Measurements from ENCODE around the gene CHRNB2. TPM values are rescaled to one million over a fixed set of nuclear protein-coding genes. Genes with fewer than 3 reads are reported as not detected.

Gene CHRNB2
- total RNA-seq, 1 experiment from 2014 or later, result 0.21 TPM

DNA sequence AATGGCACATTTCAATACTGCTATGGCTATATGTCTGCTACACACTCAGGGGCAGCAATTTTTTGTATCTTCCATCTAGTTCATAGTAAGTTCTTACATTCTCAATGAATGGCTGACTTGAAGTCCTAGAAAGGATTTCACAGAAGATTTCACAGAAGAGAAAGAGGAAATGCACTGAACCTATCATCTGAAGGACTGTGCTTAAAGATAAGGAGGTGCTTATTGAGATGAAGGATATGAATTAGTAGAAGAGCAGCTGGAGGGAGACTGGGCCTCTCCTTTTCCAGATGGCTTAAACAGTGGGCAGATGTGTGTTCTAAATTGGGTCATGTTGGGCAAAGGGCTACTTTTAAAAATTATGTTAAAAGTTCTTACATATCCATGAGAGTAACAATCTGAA lies 25.8 kb downstream of the CHRNB2 start:
- no peaks in the 10 kb centered on the region for H3K9me3 Mint-ChIP-seq (ENCODE audit: unreplicated experiment)
- ChIA-PET POLR2A (interaction anchor here (0.7 kb wide), 1 partner anchor 12 kb away, joined by 3 read pairs; no protein-coding TSS in a partner anchor), CTCF (interaction anchor here (0.6 to 0.9 kb wide), 2 partner anchors 15 to 460 kb away, joined by 3 read pairs; partner anchors contain the start of gene ADAR)
- intact Hi-C loops (cut with micrococcal nuclease), result no loop called here
- H3K4me3 Mint-ChIP-seq (ENCODE audit: unreplicated experiment), result no peak overlapping the region
- no peak overlapping the region for H3K27ac Mint-ChIP-seq (ENCODE audit: low read depth, unreplicated experiment)
- no peaks in the 10 kb centered on the region for H3K4me1 Mint-ChIP-seq (ENCODE audit: insufficient read depth, unreplicated experiment)
- no TSS peak for BruUV-seq (replicated peaks)
- DNase-seq (ENCODE audit: unreplicated experiment), result no peak
- TF ChIP-seq, protein P1, sequence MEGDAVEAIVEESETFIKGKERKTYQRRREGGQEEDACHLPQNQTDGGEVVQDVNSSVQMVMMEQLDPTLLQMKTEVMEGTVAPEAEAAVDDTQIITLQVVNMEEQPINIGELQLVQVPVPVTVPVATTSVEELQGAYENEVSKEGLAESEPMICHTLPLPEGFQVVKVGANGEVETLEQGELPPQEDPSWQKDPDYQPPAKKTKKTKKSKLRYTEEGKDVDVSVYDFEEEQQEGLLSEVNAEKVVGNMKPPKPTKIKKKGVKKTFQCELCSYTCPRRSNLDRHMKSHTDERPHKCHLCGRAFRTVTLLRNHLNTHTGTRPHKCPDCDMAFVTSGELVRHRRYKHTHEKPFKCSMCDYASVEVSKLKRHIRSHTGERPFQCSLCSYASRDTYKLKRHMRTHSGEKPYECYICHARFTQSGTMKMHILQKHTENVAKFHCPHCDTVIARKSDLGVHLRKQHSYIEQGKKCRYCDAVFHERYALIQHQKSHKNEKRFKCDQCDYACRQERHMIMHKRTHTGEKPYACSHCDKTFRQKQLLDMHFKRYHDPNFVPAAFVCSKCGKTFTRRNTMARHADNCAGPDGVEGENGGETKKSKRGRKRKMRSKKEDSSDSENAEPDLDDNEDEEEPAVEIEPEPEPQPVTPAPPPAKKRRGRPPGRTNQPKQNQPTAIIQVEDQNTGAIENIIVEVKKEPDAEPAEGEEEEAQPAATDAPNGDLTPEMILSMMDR (IDR thresholded peaks at IDR 0.05; ENCODE audit: unreplicated experiment), result no peak
- H3K27me3 Mint-ChIP-seq (ENCODE audit: insufficient read depth, unreplicated experiment), result no peaks in the 10 kb centered on the region
- H3K36me3 Mint-ChIP-seq (ENCODE audit: insufficient read depth, unreplicated experiment), result peaks cover 88% of the 10 kb centered on the region

DNA sequence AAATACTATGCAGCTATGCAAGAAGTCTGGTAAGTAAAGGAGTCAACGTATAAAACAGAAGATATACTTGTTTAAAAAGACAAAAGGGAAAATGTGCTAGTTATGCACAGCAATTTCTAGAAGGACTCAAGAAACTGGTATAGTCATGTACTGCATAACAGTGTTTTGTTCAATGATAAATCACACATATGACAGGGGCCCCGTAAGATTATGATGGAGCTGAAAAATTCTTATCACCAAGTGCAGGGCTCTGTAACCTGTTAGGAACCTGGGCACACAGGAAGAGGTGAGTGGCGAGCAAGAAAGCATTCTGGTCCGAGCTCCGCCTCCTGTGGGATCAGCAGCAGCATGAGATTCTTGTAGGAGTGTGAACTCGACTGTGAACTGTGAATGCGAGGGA lies 27.2 kb downstream of the CHRNB2 start:
- H3K27ac Mint-ChIP-seq (ENCODE audit: low read depth, unreplicated experiment), result no peak overlapping the region
- intact Hi-C loops (cut with micrococcal nuclease), result no loop called here
- H3K9me3 Mint-ChIP-seq (ENCODE audit: unreplicated experiment), result no peaks in the 10 kb centered on the region
- TF ChIP-seq, protein P1 (IDR thresholded peaks at IDR 0.05; ENCODE audit: unreplicated experiment), result no peak
- no peaks in the 10 kb centered on the region for H3K27me3 Mint-ChIP-seq (ENCODE audit: insufficient read depth, unreplicated experiment)
- H3K4me1 Mint-ChIP-seq (ENCODE audit: insufficient read depth, unreplicated experiment), result no peaks in the 10 kb centered on the region
- no peak overlapping the region for H3K4me3 Mint-ChIP-seq (ENCODE audit: unreplicated experiment)
- no peak for DNase-seq (ENCODE audit: unreplicated experiment)
- ChIA-PET POLR2A (interaction anchor here (0.6 to 2.8 kb wide), 6 partner anchors 11 to 342 kb away, joined by 3 to 17 read pairs (median 4); partner anchors contain the start of gene PMVK), CTCF (interaction anchor here (0.6 to 1.9 kb wide), 7 partner anchors 11 to 1079 kb away, joined by 3 to 6 read pairs (median 3); no protein-coding TSS in a partner anchor)
- BruUV-seq (replicated peaks), result no TSS peak
- peaks cover 87% of the 10 kb centered on the region for H3K36me3 Mint-ChIP-seq (ENCODE audit: insufficient read depth, unreplicated experiment)

DNA sequence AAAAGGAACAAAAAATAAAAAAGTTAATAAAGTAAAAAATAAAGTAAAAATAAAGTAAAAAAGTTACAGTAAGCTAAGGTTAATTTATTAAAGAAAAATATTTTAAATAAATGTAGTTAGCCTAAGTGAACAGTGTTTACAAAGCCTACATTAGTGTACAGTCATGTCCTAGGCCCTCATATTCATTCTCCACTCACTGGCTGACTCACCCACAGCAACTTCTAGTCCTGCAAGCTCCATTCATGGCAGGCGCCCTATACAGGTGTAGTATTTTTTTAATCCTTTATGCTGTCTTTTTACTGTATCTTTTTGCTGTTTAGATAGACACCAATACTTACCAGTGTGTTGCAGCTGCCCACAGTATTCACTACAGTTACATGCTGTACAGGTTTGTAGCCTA lies 28.0 kb downstream of the CHRNB2 start:
- H3K4me3 Mint-ChIP-seq (ENCODE audit: unreplicated experiment), result no peak overlapping the region
- H3K27ac Mint-ChIP-seq (ENCODE audit: low read depth, unreplicated experiment), result no peak overlapping the region
- H3K27me3 Mint-ChIP-seq (ENCODE audit: insufficient read depth, unreplicated experiment), result no peaks in the 10 kb centered on the region
- POLR2A ChIA-PET, result interaction anchor here (1.2 to 2.8 kb wide), 4 partner anchors 11 to 341 kb away, joined by 3 to 17 read pairs (median 6); partner anchors contain the start of gene PMVK
- H3K9me3 Mint-ChIP-seq (ENCODE audit: unreplicated experiment), result no peaks in the 10 kb centered on the region
- H3K4me1 Mint-ChIP-seq (ENCODE audit: insufficient read depth, unreplicated experiment), result no peaks in the 10 kb centered on the region
- CTCF ChIA-PET, result interaction anchor here (0.6 to 1.9 kb wide), 8 partner anchors 10 to 277 kb away, joined by 3 to 6 read pairs (median 4); no protein-coding TSS in a partner anchor
- intact Hi-C loops (cut with micrococcal nuclease), result no loop called here
- TF ChIP-seq, protein P1 (IDR thresholded peaks at IDR 0.05; ENCODE audit: unreplicated experiment), result no peak
- peaks cover 87% of the 10 kb centered on the region for H3K36me3 Mint-ChIP-seq (ENCODE audit: insufficient read depth, unreplicated experiment)
- BruUV-seq (replicated peaks), result no TSS peak
- DNase-seq (ENCODE audit: unreplicated experiment), result no peak

DNA sequence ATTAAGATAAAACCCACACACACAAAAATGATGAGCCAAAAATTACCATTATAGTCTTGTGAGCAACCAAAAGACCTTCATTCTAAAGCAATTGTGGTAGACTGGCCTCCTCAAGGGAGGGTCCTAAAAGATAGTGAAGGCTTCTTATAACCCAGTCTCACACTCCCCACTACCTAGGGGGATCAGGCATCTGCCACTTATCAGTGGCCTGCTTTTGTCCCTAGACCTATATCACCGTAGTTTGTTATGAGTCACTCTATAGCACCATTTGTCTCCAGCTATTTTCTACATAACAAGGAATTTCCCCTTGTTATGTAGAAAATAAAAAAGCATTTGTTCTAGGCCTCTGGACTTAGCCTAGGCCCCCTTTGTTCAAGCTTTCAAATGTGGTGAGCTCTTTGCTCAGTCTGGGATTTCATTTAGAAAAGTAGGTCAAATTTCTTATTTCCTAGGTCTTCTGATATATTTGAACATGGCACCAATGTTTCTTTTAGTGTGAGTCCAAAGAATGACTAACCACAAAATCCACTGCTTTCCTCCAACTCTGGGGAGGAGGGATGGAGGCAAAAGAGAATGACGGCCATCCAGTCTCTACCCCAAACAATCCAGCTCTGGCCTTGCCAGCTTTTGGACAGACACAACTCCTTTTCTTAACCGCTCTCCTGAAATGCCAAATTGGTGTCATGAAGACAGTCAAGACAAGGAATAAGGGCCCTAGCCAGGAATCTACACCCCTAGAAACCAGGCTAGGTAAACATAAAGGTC lies 31.5 kb downstream of the CHRNB2 start:
- Mint-ChIP-seq H3K36me3 (ENCODE audit: insufficient read depth, unreplicated experiment) (peaks cover 89% of the 10 kb centered on the region), H3K27ac (ENCODE audit: low read depth, unreplicated experiment) (peak overlapping the region; percentile 21), H3K9me3 (ENCODE audit: unreplicated experiment) (no peaks in the 10 kb centered on the region), H3K27me3 (ENCODE audit: insufficient read depth, unreplicated experiment) (no peaks in the 10 kb centered on the region), H3K4me1 (ENCODE audit: insufficient read depth, unreplicated experiment) (peaks cover 6% of the 10 kb centered on the region), H3K4me3 (ENCODE audit: unreplicated experiment) (no peak overlapping the region)
- TF ChIP-seq, protein P1 (IDR thresholded peaks at IDR 0.05; ENCODE audit: unreplicated experiment), result no peak
- intact Hi-C loops (cut with micrococcal nuclease), result no loop called here
- DNase-seq (ENCODE audit: unreplicated experiment), result no peak
- ChIA-PET CTCF (interaction anchor here (0.6 to 2.0 kb wide), 7 partner anchors 8 to 70 kb away, joined by 3 to 9 read pairs (median 3); no protein-coding TSS in a partner anchor), POLR2A (interaction anchor here (0.6 to 1.6 kb wide), 5 partner anchors 8 to 54 kb away, joined by 3 to 6 read pairs (median 3); no protein-coding TSS in a partner anchor)
- no TSS peak for BruUV-seq (replicated peaks)

Data from MCF 10A (cell line).